Endothelial cell of umbilical vein (primary cell): ENCODE results near the gene MYL3. TPM values are rescaled to one million over a fixed set of nuclear protein-coding genes. Genes with fewer than 3 reads are reported as not detected.

Source experiments
- BruUV-seq: library from RNA; stranded (reverse); fragments of 400-500 nt; replicated peaks from 2 replicates; lab custom pipeline; 2021; lab: Mats Ljungman, UMichigan
- CTCF ChIA-PET: fragments of 300-600, 350-600 bp; sonication (Branson Sonifier 250); formaldehyde crosslinking; loops from one replicate; lab custom pipeline; 2021; ENCODE audit warnings: antibody characterized with exemption, inconsistent platforms; lab: Charles Lee
- POLR2A ChIA-PET: fragments of 300-600, 350-600 bp; sonication (Branson Sonifier 250); formaldehyde crosslinking; loops from one replicate; lab custom pipeline; 2021; ENCODE audit warnings: antibody characterized with exemption, inconsistent platforms; lab: Charles Lee
- DNase-seq: peaks from one replicate; pipeline ENCODE4 v3.0.0-alpha.2; 2011; ENCODE audit warnings: low read depth, low spot score
- FAIRE-seq: peaks from 2 replicates; lab custom pipeline; 2011; peaks lifted over from hg19 to GRCh38; lab: Jason Lieb, UNC
- H2AFZ ChIP-seq: 2 replicates; pipeline ENCODE4 v1.6.0; 2012; ENCODE audit warnings: low read depth, low read length, control low read depth, inconsistent platforms
- H3K27ac ChIP-seq: 2 replicates; pipeline ENCODE4 v1.5.1; 2011; ENCODE audit warnings: low read depth, mild to moderate bottlenecking, control low read depth, low read length, moderate library complexity; ENCODE audit not compliant: insufficient read depth
- H3K27me3 ChIP-seq, 2 experiments: 2 replicates each; pipeline versions ENCODE4 v1.6.0 to v1.6.1; 2011; ENCODE audit warnings: low read length in 2 of 2, mixed read lengths in 1 of 2; ENCODE audit not compliant: control insufficient read depth in 2 of 2, insufficient read depth in 2 of 2
- H3K36me3 ChIP-seq, 2 experiments: 2 replicates in 1 of 2; 3 replicates in 1 of 2; pipeline ENCODE4 v1.5.1; 2011; ENCODE audit warnings: low read length in 2 of 2, mild to moderate bottlenecking in 1 of 2, moderate library complexity in 1 of 2; ENCODE audit not compliant: control insufficient read depth in 2 of 2, insufficient read depth in 2 of 2; ENCODE audit errors: extremely low read depth in 1 of 2
- H3K4me1 ChIP-seq: 3 replicates; pipeline ENCODE4 v1.5.1; 2011; ENCODE audit warnings: mild to moderate bottlenecking, low read length; ENCODE audit not compliant: control insufficient read depth, insufficient read depth; ENCODE audit errors: extremely low read depth
- H3K4me2 ChIP-seq: 2 replicates; pipeline ENCODE4 v1.6.1; 2011; ENCODE audit warnings: low read length, control low read depth, mixed read lengths; ENCODE audit not compliant: insufficient read depth
- H3K4me3 ChIP-seq, 3 experiments: fragments of 200-600 bp in 1 of 3; sonication (generic), shearing (Covaris generic) in 1 of 3; replicated peaks in 1 of 3; 2 replicates each; pipeline ENCODE4 v1.5.1; 2011 to 2016; ENCODE audit warnings: control low read depth in 3 of 3, low read length in 3 of 3, mild to moderate bottlenecking in 2 of 3, inconsistent platforms in 1 of 3, low read depth in 1 of 3, moderate library complexity in 1 of 3; ENCODE audit not compliant: insufficient read depth in 1 of 3
- H3K79me2 ChIP-seq: 2 replicates; pipeline ENCODE4 v1.6.0; 2012; ENCODE audit warnings: low read length, inconsistent platforms; ENCODE audit not compliant: control insufficient read depth, insufficient read depth
- H3K9ac ChIP-seq: replicated peaks from 2 replicates; pipeline ENCODE3; 2011; ENCODE audit warnings: low read length, control low read depth; ENCODE audit not compliant: insufficient read depth; ENCODE audit errors: extremely low read depth
- H3K9me1 ChIP-seq: replicated peaks from 3 replicates; pipeline ENCODE4 v1.6.0; 2011; ENCODE audit warnings: mild to moderate bottlenecking, low read length; ENCODE audit not compliant: control insufficient read depth, insufficient read depth; ENCODE audit errors: extremely low read depth
- H3K9me3 ChIP-seq: replicated peaks from 2 replicates; pipeline ENCODE4 v1.5.1; 2012; ENCODE audit warnings: low read length, inconsistent platforms; ENCODE audit not compliant: control insufficient read depth, insufficient read depth
- H4K20me1 ChIP-seq: replicated peaks from 2 replicates; pipeline ENCODE3; 2011; ENCODE audit warnings: mild to moderate bottlenecking, low read length; ENCODE audit not compliant: control insufficient read depth, insufficient read depth; ENCODE audit errors: extremely low read depth
- EZH2 ChIP-seq: IDR thresholded peaks from 2 replicates; pipeline ENCODE4 v1.6.1; 2012; ENCODE audit warnings: borderline replicate concordance, low read depth, mild to moderate bottlenecking, moderate library complexity, low read length, inconsistent platforms; ENCODE audit not compliant: severe bottlenecking
- FOS ChIP-seq: IDR thresholded peaks from 2 replicates; pipeline ENCODE4 v1.6.1; 2011; ENCODE audit warnings: mild to moderate bottlenecking, low read length, moderate library complexity, borderline replicate concordance; ENCODE audit not compliant: insufficient read depth
- GATA2 ChIP-seq: IDR thresholded peaks from 2 replicates; pipeline ENCODE4 v1.7.0; 2011; ENCODE audit warnings: low read depth, mild to moderate bottlenecking, moderate library complexity, mixed read lengths, low read length; ENCODE audit not compliant: insufficient read length, insufficient read depth
- JUN ChIP-seq: IDR thresholded peaks from 2 replicates; pipeline ENCODE4 v1.6.1; 2011; ENCODE audit warnings: borderline replicate concordance, low read depth; ENCODE audit not compliant: insufficient read length, insufficient read depth
- MAX ChIP-seq: IDR thresholded peaks from 2 replicates; pipeline ENCODE4 v1.6.1; 2011; ENCODE audit not compliant: insufficient read depth, insufficient read length
- MYC ChIP-seq: IDR thresholded peaks from one replicate; pipeline ENCODE4 v1.6.1; 2011; ENCODE audit warnings: mild to moderate bottlenecking, low read depth, low read length
- POLR2A ChIP-seq: IDR thresholded peaks from 2 replicates; pipeline ENCODE4 v1.6.1; 2012; ENCODE audit warnings: low read depth, mild to moderate bottlenecking, control low read depth, low read length
- POLR2AphosphoS5 ChIP-seq: IDR thresholded peaks from 2 replicates; pipeline ENCODE4 v1.6.1; 2012; ENCODE audit warnings: low read depth, mild to moderate bottlenecking, control low read depth, low read length, moderate library complexity; ENCODE audit not compliant: insufficient read depth
- dilution Hi-C: fragments of 300-500 bp; cut with MboI; formaldehyde crosslinking; loops from one replicate; pipeline ENCODE4 v1.15.0; 2019; ENCODE audit warnings: low sequenced_read_pairs; ENCODE audit not compliant: extremely low pct_ligation_motif_present
- intact Hi-C: fragments of 100-400 bp; cut with micrococcal nuclease; formaldehyde crosslinking; loops from one replicate; pipeline ENCODE4 v1.10.0; 2022
- polyA plus RNA-seq, 4 experiments: library from polyadenylated mRNA; depleted of rRNA in 3 of 4; stranded (reverse) in 3 of 4; unstranded in 1 of 4; fragments of >200 nt; gene quantifications; 2 replicates each; pipeline versions ENCODE4 v1.2.1 to v1.2.3, GENCODE V29; 2011 to 2012; ENCODE audit warnings: missing spikeins in 1 of 4
- total RNA-seq: library from RNA; stranded (reverse); gene quantifications from 2 replicates; pipeline ENCODE4 v1.2.3, GENCODE V29; 2021
- TF ChIP-seq, protein P1 (sequence below), 2 donors: IDR thresholded peaks; 1 replicate in 1 of 2; 2 replicates in 1 of 2; pipeline ENCODE4 v1.5.1; 2011; ENCODE audit warnings: low read length in 2 of 2, mild to moderate bottlenecking in 2 of 2, moderate library complexity in 2 of 2, control low read depth in 1 of 2, inconsistent platforms in 1 of 2, low read depth in 1 of 2; ENCODE audit not compliant: insufficient read depth in 1 of 2; ENCODE audit errors: extremely low read depth in 1 of 2

Gene MYL3
- total and polyA plus RNA-seq, 2 donors (not counting 3 experiments of a cell fraction or from before 2014, with no cell fraction given) = not detected

- H3K4me3 ChIP-seq = no peak overlapping the region
- dilution Hi-C loops = no loop called here
- intact Hi-C loops = loop anchor here (5.0 kb wide), 1 partner anchor 503 kb away; no protein-coding TSS in a partner anchor
- no peaks in the 10 kb centered on the region for H3K79me2 ChIP-seq
- no peak overlapping the region for H3K27ac ChIP-seq
- H3K4me1 ChIP-seq = no peaks in the 10 kb centered on the region
- H3K9me1 ChIP-seq = no peaks in the 10 kb centered on the region
- DNase-seq (no peak), FAIRE-seq (no peak)
- H4K20me1 ChIP-seq = no peaks in the 10 kb centered on the region
- H3K4me2 ChIP-seq = no peak overlapping the region
- POLR2A ChIA-PET = no interaction called here
- H3K27me3 ChIP-seq = peaks cover 0 to 4% of the 10 kb centered on the region in 2 experiments
- H2AFZ ChIP-seq = no peak overlapping the region
- no peak overlapping the region for H3K9ac ChIP-seq
- CTCF ChIA-PET = interaction anchor here (1.1 to 4.2 kb wide), 2 partner anchors 9 to 40 kb away, joined by 5 to 55 read pairs; no protein-coding TSS in a partner anchor
- no peaks in the 10 kb centered on the region for H3K36me3 ChIP-seq
- BruUV-seq = no TSS peak
- TF ChIP-seq POLR2AphosphoS5 (no peak), GATA2 (no peak), FOS (no peak), MAX (no peak), JUN (no peak), POLR2A (no peak), EZH2 (no peak), MYC (no peak)
- TF ChIP-seq, protein P1, sequence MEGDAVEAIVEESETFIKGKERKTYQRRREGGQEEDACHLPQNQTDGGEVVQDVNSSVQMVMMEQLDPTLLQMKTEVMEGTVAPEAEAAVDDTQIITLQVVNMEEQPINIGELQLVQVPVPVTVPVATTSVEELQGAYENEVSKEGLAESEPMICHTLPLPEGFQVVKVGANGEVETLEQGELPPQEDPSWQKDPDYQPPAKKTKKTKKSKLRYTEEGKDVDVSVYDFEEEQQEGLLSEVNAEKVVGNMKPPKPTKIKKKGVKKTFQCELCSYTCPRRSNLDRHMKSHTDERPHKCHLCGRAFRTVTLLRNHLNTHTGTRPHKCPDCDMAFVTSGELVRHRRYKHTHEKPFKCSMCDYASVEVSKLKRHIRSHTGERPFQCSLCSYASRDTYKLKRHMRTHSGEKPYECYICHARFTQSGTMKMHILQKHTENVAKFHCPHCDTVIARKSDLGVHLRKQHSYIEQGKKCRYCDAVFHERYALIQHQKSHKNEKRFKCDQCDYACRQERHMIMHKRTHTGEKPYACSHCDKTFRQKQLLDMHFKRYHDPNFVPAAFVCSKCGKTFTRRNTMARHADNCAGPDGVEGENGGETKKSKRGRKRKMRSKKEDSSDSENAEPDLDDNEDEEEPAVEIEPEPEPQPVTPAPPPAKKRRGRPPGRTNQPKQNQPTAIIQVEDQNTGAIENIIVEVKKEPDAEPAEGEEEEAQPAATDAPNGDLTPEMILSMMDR (IDR thresholded peaks at IDR 0.05; ENCODE audit: extremely low read depth in 1 of 2, insufficient read depth in 1 of 2, low read depth in 1 of 2, low read length in 2 of 2) = no peak
- H3K9me3 ChIP-seq = no peaks in the 10 kb centered on the region
Measured at GRCh38 chr3:46868948-46869347, 5.7 kb upstream of the MYL3 start.
